ENCODE data around the gene TMEM88. TPM values are rescaled to one million over a fixed set of nuclear protein-coding genes. Genes with fewer than 3 reads are reported as not detected.

The TMEM88 gene
- total RNA-seq: 26.5 and 43.0 TPM in 2 replicates

GRCh38 chr17:7854851-7855659 lies at the start of gene TMEM88:
Gene TMEM88 (plus strand): TSS chr17:7855066. CDS start chr17:7855075, 9 bp downstream.

GRCh38 chr17:7833795-7834541 lies 20.9 kb upstream of the TMEM88 start, which contains the start of gene KDM6B:
Gene KDM6B (plus strand): TSS chr17:7834217. CDS start chr17:7845555, 11,338 bp downstream.

GRCh38 chr17:7856811-7857712 lies 2.2 kb downstream of the TMEM88 start, which contains the start of gene NAA38:
Gene NAA38 (minus strand): TSS chr17:7857559. CDS start chr17:7857463, 96 bp downstream.

GRCh38 chr17:7857713-7858521 lies 3.1 kb downstream of the TMEM88 start, which contains the start of gene CYB5D1:
Gene CYB5D1 (plus strand): TSS chr17:7858003. CDS start chr17:7858135, 132 bp downstream.

GRCh38 chr17:7888184-7888920 lies 33.5 kb downstream of the TMEM88 start, which contains the start of gene CHD3:
Gene CHD3 (plus strand): TSS chr17:7888789. CDS start chr17:7889001, 212 bp downstream.

Other genes with a start within 250 kb of the TMEM88 start
- 35.9 and 44.5 TPM in 2 replicates for gene FXR2, start 240.2 kb upstream of the TMEM88 start, total RNA-seq
- gene SAT2, start 227.2 kb upstream of the TMEM88 start, total RNA-seq: 18.3 and 25.2 TPM in 2 replicates
- gene SHBG, start 224.9 kb upstream of the TMEM88 start, total RNA-seq: 0.19 TPM in 1 of 2 replicates, not detected in the other
- gene ATP1B2, start 204.1 kb upstream of the TMEM88 start, total RNA-seq: not detected in 2 replicates
- gene TP53, start 167.6 kb upstream of the TMEM88 start, total RNA-seq: 144 and 156 TPM in 2 replicates
- 11.8 and 13.5 TPM in 2 replicates for gene WRAP53, start 166.6 kb upstream of the TMEM88 start, total RNA-seq
- 1.1 and 1.6 TPM in 2 replicates for gene EFNB3, start 149.9 kb upstream of the TMEM88 start, total RNA-seq
- gene DNAH2, start 137.3 kb upstream of the TMEM88 start, total RNA-seq: under 0.01 and 0.10 TPM in 2 replicates
- gene KDM6B, start 20.8 kb upstream of the TMEM88 start, total RNA-seq: 5.3 and 5.6 TPM in 2 replicates
- gene NAA38, start 2.5 kb downstream of the TMEM88 start, total RNA-seq: 62.8 and 67.9 TPM in 2 replicates
- gene CYB5D1, start 2.9 kb downstream of the TMEM88 start, total RNA-seq: 9.5 and 12.0 TPM in 2 replicates
- gene CHD3, start 33.7 kb downstream of the TMEM88 start, total RNA-seq: 82.6 and 124 TPM in 2 replicates
- gene RNF227, start 61.2 kb downstream of the TMEM88 start, total RNA-seq: 0.76 and 0.98 TPM in 2 replicates
- 0.98 and 1.2 TPM in 2 replicates for gene KCNAB3, start 74.8 kb downstream of the TMEM88 start, total RNA-seq
- gene TRAPPC1, start 76.9 kb downstream of the TMEM88 start, total RNA-seq: 46.1 and 49.6 TPM in 2 replicates
- gene CNTROB, start 77.1 kb downstream of the TMEM88 start, total RNA-seq: 20.3 and 21.0 TPM in 2 replicates
- not detected in 2 replicates for gene GUCY2D, start 147.5 kb downstream of the TMEM88 start, total RNA-seq
- gene ALOX15B, start 184.0 kb downstream of the TMEM88 start, total RNA-seq: not detected in 2 replicates
- gene ALOX12B, start 232.7 kb downstream of the TMEM88 start, total RNA-seq: not detected in 2 replicates

Measured in vein endothelial cell (primary cell).